Hepatocyte (in vitro differentiated cells): ENCODE measurements around the gene PDLIM7.

Experiments used
- CTCF ChIP-seq: fragments of 200-600 bp; sonication (generic); IDR thresholded peaks from 2 replicates; pipeline ENCODE4 v1.5.1; 2016; ENCODE audit warnings: antibody characterized with exemption, mild to moderate bottlenecking; ENCODE audit not compliant: poor library complexity
- EZH2 ChIP-seq: fragments of 200-600 bp; sonication (generic); IDR thresholded peaks from 2 replicates; pipeline ENCODE4 v1.6.1; 2016; ENCODE audit warnings: antibody characterized with exemption, mild to moderate bottlenecking, borderline replicate concordance
- EZH2phosphoT487 ChIP-seq: fragments of 200-600 bp; sonication (generic); IDR thresholded peaks from one replicate; pipeline ENCODE4 v1.6.1; 2018; ENCODE audit warnings: antibody characterized with exemption, mild to moderate bottlenecking, low read depth, moderate library complexity; ENCODE audit not compliant: unreplicated experiment, severe bottlenecking

- no peak for TF ChIP-seq CTCF
- TF ChIP-seq EZH2: no peak
- TF ChIP-seq EZH2phosphoT487: no peak
Measured at GRCh38 chr5:177470759-177471536, 26.5 kb downstream of the PDLIM7 start.
